ENCODE measurements around the gene KRTAP12-4.

DNA sequence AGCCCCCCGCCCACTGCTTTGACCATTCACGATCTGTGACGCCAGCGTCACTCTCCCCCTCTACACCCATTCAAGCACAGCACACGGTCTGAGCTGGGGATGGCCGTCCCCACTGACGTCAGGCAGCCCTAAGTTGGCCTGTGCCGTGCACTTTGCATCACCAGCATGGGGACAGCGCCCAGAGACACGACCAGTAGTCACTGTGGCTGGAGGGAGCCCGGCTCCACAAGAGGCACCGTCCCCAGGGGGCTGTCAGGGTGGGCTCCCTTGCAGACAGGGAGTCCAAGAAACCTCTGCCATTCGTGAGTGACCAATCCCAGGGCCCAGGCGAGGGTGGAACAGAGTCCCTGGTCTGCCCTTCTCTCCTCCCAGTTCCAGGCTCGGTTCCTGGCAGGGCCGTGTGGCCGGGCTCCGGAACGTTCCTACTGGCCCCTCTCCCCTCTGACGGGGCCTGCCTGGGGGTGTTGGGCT is 40.3 kb downstream of the KRTAP12-4 start:
- no peak for TF ChIP-seq SIN3A (IDR thresholded peaks at IDR 0.05; ENCODE audit: borderline replicate concordance, insufficient read depth, low read length)
- TF ChIP-seq TAF1 (IDR thresholded peaks at IDR 0.05; ENCODE audit: borderline replicate concordance, insufficient read depth, low read length) = no peak
- no peak for TF ChIP-seq POLR2AphosphoS5 (IDR thresholded peaks at IDR 0.05; ENCODE audit: low read depth, low read length)

All from PFSK-1 (cell line).